Measurements from ENCODE around the gene SH3PXD2A.

SH3PXD2A gene

GRCh38 chr10:103714232-103714891 is 141.0 kb downstream of the SH3PXD2A start:
- FAIRE-seq: no peak
- no peak for TF ChIP-seq POLR2AphosphoS5 (IDR thresholded peaks at IDR 0.05; ENCODE audit: low read depth, low read length)
- no peak for TF ChIP-seq TAF1 (IDR thresholded peaks at IDR 0.05; ENCODE audit: low read depth, low read length)
- no peak for TF ChIP-seq POU2F2 (IDR thresholded peaks at IDR 0.05; ENCODE audit: low read depth, low read length)
- TF ChIP-seq POLR2A (IDR thresholded peaks at IDR 0.05; ENCODE audit: low read depth, low read length): no peak
- TF ChIP-seq PAX5 (IDR thresholded peaks at IDR 0.05; ENCODE audit: insufficient read depth, low read length, severe bottlenecking): no peak
- no peak for TF ChIP-seq SPI1 (IDR thresholded peaks at IDR 0.05; ENCODE audit: low read depth, low read length)
- DNase-seq (ENCODE audit: insufficient read length, low spot score): no peak

- FAIRE-seq (no peak), DNase-seq (ENCODE audit: insufficient read length, low spot score) (no peak)
- TF ChIP-seq POU2F2 (IDR thresholded peaks at IDR 0.05; ENCODE audit: low read depth, low read length): no peak
- TF ChIP-seq POLR2A (IDR thresholded peaks at IDR 0.05; ENCODE audit: low read depth, low read length): no peak
- TF ChIP-seq SPI1 (IDR thresholded peaks at IDR 0.05; ENCODE audit: low read depth, low read length): no peak
- TF ChIP-seq POLR2AphosphoS5 (IDR thresholded peaks at IDR 0.05; ENCODE audit: low read depth, low read length): no peak
- TF ChIP-seq TAF1 (IDR thresholded peaks at IDR 0.05; ENCODE audit: low read depth, low read length): no peak
- no peak for TF ChIP-seq PAX5 (IDR thresholded peaks at IDR 0.05; ENCODE audit: insufficient read depth, low read length, severe bottlenecking)
Observed at GRCh38 chr10:103713676-103714075, 141.7 kb downstream of the SH3PXD2A start.

DNA sequence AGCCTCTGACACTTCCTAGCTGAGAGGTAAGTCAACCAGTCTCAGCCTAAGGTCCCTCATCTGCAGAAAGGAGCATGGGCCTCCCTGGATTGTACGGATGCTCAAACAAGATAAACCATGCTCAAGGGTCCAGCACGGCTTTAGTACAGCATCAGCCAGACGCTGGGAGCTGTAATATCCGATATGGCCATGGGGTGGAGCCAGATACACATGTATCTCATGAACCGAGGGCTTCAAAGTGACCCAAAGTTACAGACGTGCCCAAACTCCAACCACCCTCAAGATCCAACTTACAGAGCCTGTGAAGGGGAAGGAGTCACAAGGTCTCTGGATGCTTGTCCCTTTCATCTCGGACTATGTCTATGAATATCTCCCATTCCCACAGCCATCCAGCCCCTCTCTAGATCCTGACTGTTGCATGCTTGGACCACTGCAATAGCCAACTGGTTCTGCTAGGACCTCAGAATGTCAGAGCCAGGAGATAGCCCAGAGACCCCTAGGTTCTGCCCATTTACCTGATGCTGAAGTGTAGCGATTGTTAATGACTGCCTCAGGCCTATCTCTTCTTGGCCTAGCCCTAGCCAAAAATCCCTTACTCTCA is 142.4 kb downstream of the SH3PXD2A start:
- no peak for TF ChIP-seq POLR2A (IDR thresholded peaks at IDR 0.05; ENCODE audit: low read depth, low read length)
- no peak for TF ChIP-seq SPI1 (IDR thresholded peaks at IDR 0.05; ENCODE audit: low read depth, low read length)
- no peak for TF ChIP-seq POLR2AphosphoS5 (IDR thresholded peaks at IDR 0.05; ENCODE audit: low read depth, low read length)
- no peak for TF ChIP-seq POU2F2 (IDR thresholded peaks at IDR 0.05; ENCODE audit: low read depth, low read length)
- TF ChIP-seq TAF1 (IDR thresholded peaks at IDR 0.05; ENCODE audit: low read depth, low read length): no peak
- no peak for TF ChIP-seq PAX5 (IDR thresholded peaks at IDR 0.05; ENCODE audit: insufficient read depth, low read length, severe bottlenecking)
- FAIRE-seq (peak; percentile 98), DNase-seq (ENCODE audit: insufficient read length, low spot score) (peak; percentile 66)

- no peak for TF ChIP-seq POLR2A (IDR thresholded peaks at IDR 0.05; ENCODE audit: low read depth, low read length)
- DNase-seq (ENCODE audit: insufficient read length, low spot score) (no peak), FAIRE-seq (no peak)
Observed at GRCh38 chr10:103712146-103712545, 143.2 kb downstream of the SH3PXD2A start.

GRCh38 chr10:103711351-103711994 is 143.9 kb downstream of the SH3PXD2A start:
- FAIRE-seq (no peak), DNase-seq (ENCODE audit: insufficient read length, low spot score) (no peak)

GRCh38 chr10:103710490-103710889 is 144.9 kb downstream of the SH3PXD2A start:
- no peak for FAIRE-seq
- DNase-seq (ENCODE audit: insufficient read length, low spot score): no peak
- TF ChIP-seq PAX5 (IDR thresholded peaks at IDR 0.05; ENCODE audit: insufficient read depth, low read length, severe bottlenecking) (no peak), SPI1 (IDR thresholded peaks at IDR 0.05; ENCODE audit: low read depth, low read length) (no peak), POU2F2 (IDR thresholded peaks at IDR 0.05; ENCODE audit: low read depth, low read length) (no peak), TAF1 (IDR thresholded peaks at IDR 0.05; ENCODE audit: low read depth, low read length) (no peak), POLR2A (IDR thresholded peaks at IDR 0.05; ENCODE audit: low read depth, low read length) (no peak), POLR2AphosphoS5 (IDR thresholded peaks at IDR 0.05; ENCODE audit: low read depth, low read length) (no peak)

More at GRCh38 chr10:103711351-103711994, 143.9 kb downstream of the SH3PXD2A start:
- TF ChIP-seq POLR2A (IDR thresholded peaks at IDR 0.05; ENCODE audit: low read depth, low read length) (no peak), TAF1 (IDR thresholded peaks at IDR 0.05; ENCODE audit: low read depth, low read length) (no peak), POLR2AphosphoS5 (IDR thresholded peaks at IDR 0.05; ENCODE audit: low read depth, low read length) (no peak), PAX5 (IDR thresholded peaks at IDR 0.05; ENCODE audit: insufficient read depth, low read length, severe bottlenecking) (no peak), POU2F2 (IDR thresholded peaks at IDR 0.05; ENCODE audit: low read depth, low read length) (no peak), SPI1 (IDR thresholded peaks at IDR 0.05; ENCODE audit: low read depth, low read length) (no peak)

- FAIRE-seq (no peak), DNase-seq (ENCODE audit: insufficient read length, low spot score) (no peak)
- TF ChIP-seq POLR2AphosphoS5 (IDR thresholded peaks at IDR 0.05; ENCODE audit: low read depth, low read length): no peak
Observed at GRCh38 chr10:103709341-103709920, 145.9 kb downstream of the SH3PXD2A start.

GRCh38 chr10:103708627-103709288 is 146.6 kb downstream of the SH3PXD2A start:
- DNase-seq (ENCODE audit: insufficient read length, low spot score): no peak
- TF ChIP-seq POLR2AphosphoS5 (IDR thresholded peaks at IDR 0.05; ENCODE audit: low read depth, low read length): no peak
- TF ChIP-seq POLR2A (IDR thresholded peaks at IDR 0.05; ENCODE audit: low read depth, low read length): no peak
- TF ChIP-seq TAF1 (IDR thresholded peaks at IDR 0.05; ENCODE audit: low read depth, low read length): no peak
- TF ChIP-seq SPI1 (IDR thresholded peaks at IDR 0.05; ENCODE audit: low read depth, low read length): no peak
- no peak for TF ChIP-seq PAX5 (IDR thresholded peaks at IDR 0.05; ENCODE audit: insufficient read depth, low read length, severe bottlenecking)
- TF ChIP-seq POU2F2 (IDR thresholded peaks at IDR 0.05; ENCODE audit: low read depth, low read length): no peak

GRCh38 chr10:103707956-103708626 is 147.3 kb downstream of the SH3PXD2A start:
- TF ChIP-seq POLR2AphosphoS5 (IDR thresholded peaks at IDR 0.05; ENCODE audit: low read depth, low read length) (no peak), PAX5 (IDR thresholded peaks at IDR 0.05; ENCODE audit: insufficient read depth, low read length, severe bottlenecking) (no peak), TAF1 (IDR thresholded peaks at IDR 0.05; ENCODE audit: low read depth, low read length) (no peak), POU2F2 (IDR thresholded peaks at IDR 0.05; ENCODE audit: low read depth, low read length) (no peak), SPI1 (IDR thresholded peaks at IDR 0.05; ENCODE audit: low read depth, low read length) (no peak)
- FAIRE-seq (no peak), DNase-seq (ENCODE audit: insufficient read length, low spot score) (no peak)

More at GRCh38 chr10:103708627-103709288, 146.6 kb downstream of the SH3PXD2A start:
- FAIRE-seq: no peak

Measured in GM12891 (cell line).